Skin epidermis (tissue), 12 donors: ENCODE measurements around the gene GLA.

Experiments used
- H3K27ac ChIP-seq, 21 experiments: fragments of 200-600 bp; sonication (generic) in 11 of 21; one replicate each; pipeline ENCODE4 v1.5.0; 2020; ENCODE audit warnings: mild to moderate bottlenecking in 3 of 21, inconsistent platforms in 2 of 21, moderate library complexity in 2 of 21
- H3K4me3 ChIP-seq, 7 experiments: fragments of 200-600 bp; sonication (generic) in 2 of 7; one replicate each; pipeline ENCODE4 v1.5.0; 2020; ENCODE audit warnings: inconsistent platforms in 2 of 7, mild to moderate bottlenecking in 2 of 7, moderate library complexity in 1 of 7

GLA gene

GRCh38 chrX:101399825-101400224 lies 7.9 kb downstream of the GLA start:
- no peak overlapping the region for H3K4me3 ChIP-seq
- H3K27ac ChIP-seq, result no peak overlapping the region

- Histone ChIP-seq H3K27ac (no peak overlapping the region), H3K4me3 (no peak overlapping the region)
These were observed 9.0 kb downstream of the GLA start for GRCh38 chrX:101398694-101399093.

- no peak overlapping the region for H3K27ac ChIP-seq
- H3K4me3 ChIP-seq, result no peak overlapping the region
These were observed 9.9 kb downstream of the GLA start for GRCh38 chrX:101397779-101398178.

DNA sequence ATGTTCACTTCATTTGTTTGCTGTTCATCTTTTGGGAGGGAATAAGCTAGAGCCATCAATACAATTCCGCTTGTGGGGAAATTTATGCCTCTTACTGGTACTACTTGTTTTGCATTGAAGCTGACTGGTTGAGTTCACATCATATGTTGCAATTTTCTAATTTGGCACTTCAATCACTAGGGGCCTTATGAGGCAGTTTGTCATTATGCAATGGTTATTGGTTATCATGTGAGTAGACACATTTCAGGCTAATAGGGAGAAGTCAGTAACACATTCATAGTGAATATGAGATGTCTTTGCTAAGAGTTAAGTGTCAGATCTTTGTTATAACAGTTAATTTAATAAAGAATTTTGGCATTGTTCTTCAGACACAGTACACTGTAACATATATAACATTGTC lies 11.9 kb downstream of the GLA start:
- no peak overlapping the region for H3K4me3 ChIP-seq
- no peak overlapping the region for H3K27ac ChIP-seq

DNA sequence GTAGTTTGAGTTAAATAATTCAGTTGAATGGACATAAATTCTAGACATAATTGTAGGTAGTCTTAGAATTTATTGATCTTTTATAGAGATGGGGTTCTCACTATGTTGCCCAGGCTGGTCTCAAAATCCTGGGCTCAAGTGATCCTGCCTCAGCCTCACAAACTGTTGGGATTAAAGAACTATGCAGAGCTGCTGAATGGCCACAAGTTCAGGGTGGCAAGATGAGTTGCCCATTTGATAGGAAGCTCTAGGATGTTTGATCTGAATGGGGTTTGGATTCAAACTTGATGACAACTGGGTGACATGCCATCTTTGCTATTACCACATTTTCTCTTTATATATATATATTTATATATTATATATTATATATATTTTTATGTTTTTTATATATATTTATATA lies 13.4 kb downstream of the GLA start:
- no peak overlapping the region for H3K4me3 ChIP-seq
- H3K27ac ChIP-seq, result no peak overlapping the region

DNA sequence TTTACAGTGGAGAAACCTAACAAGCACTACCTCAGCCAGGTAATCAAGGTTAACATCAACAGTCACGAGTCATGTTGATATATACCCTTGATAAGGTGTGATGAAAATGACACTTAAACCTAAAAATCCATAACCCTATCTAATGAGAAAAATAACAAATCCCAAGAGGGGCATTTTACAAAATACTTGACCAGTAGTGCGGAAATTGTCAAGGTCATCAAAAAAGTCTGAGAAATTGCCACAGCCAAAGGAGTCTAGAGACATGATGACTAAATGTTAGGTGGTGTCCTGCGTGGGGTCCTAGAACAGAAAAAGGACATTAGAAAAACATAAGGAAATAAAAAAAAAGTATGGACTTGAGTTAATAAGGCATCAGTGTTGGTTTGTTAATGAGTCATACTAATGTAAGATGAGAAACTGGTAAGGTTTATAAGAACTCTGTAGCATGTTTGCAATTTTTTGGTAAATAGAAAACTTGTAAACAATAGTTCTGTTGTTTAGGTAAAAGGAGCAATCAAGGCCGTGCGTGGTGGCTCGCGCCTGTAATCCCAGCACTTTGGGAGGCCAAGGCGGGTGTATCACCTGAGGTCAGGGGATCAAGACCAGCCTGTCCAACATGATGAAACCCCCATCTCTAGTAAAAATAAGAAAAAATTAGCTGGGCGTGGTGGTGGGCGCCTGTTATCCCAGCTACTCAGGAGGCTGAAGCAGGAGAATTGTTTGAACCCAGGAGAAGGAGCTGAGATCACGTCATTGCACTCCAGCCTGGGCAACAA lies 14.0 kb downstream of the GLA start:
- no peak overlapping the region for H3K4me3 ChIP-seq

GRCh38 chrX:101391831-101392230 lies 15.9 kb downstream of the GLA start:
- Histone ChIP-seq H3K27ac (peak overlapping the region in 14 of 21 experiments; percentile 35 to 89 (median 78)), H3K4me3 (peak overlapping the region; percentile 37 to 54 (median 48))

More for the DNA sequence above, 14.0 kb downstream of the GLA start:
- H3K27ac ChIP-seq, result no peak overlapping the region

DNA sequence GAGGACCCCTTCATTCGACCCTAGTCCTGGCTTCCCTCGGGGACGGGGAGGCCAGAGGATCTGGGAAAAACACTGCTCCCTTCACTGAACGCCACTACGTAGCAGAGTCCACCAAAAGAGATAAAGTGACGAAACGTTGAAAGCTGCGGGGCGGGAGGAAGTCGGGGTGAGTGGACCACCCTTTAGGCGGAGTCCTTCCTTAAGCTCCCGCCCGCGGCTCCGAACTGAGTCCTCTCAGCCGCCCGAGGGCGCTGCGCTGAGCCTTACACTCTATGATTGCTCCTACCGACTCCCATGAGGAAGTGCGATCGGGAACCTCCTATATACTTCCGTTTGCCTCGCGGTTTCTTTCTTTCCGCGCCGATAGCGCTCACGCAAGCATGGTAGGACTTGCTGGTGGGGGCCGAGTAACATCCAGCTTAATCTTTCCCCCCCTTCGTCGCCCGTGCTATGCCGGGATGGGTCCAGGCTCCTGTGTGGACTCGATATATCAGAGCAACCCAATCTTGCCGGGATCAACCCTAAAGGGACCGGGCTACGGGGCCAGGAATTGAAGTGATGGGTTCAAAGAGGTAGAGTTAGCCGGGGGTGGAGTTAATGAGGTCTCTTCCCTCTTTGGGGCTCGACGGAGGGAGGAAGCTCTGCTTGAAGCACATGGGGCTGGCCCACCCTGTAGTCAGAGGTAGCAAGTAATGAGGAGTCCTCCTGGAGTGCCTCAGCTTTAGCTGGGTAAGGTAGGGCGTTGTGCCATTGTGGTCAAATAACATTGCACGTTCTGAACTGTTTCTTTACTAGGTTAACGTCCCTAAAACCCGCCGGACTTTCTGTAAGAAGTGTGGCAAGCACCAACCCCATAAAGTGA lies 16.8 kb downstream of the GLA start, which contains the start of gene RPL36A:
TSS of gene RPL36A (plus strand) at position 348 of the 862 bp plus-strand sequence. CDS start at position 381, 33 bp downstream.
- Histone ChIP-seq H3K4me3 (peak within 1 kb of the TSS; percentile 37 to 54 (median 48)), H3K27ac (peak within 1 kb of the TSS; percentile 32 to 89 (median 78))

- no peak overlapping the region for H3K4me3 ChIP-seq
- no peak overlapping the region for H3K27ac ChIP-seq
These were observed 19.1 kb downstream of the GLA start for GRCh38 chrX:101388604-101389003.

GRCh38 chrX:101386542-101386885 lies 21.2 kb downstream of the GLA start:
- H3K4me3 ChIP-seq, result no peak overlapping the region
- peak overlapping the region in 2 of 21 experiments; percentile 47 to 49 for H3K27ac ChIP-seq

GRCh38 chrX:101385795-101386541 lies 21.8 kb downstream of the GLA start, which contains the start of gene BTK:
Gene BTK (minus strand): TSS chrX:101386191. CDS start chrX:101375284, 10,907 bp downstream.
- Histone ChIP-seq H3K4me3 (peak within 1 kb of the TSS in 1 of 7 experiments; percentile 9), H3K27ac (peak within 1 kb of the TSS in 9 of 21 experiments; percentile 17 to 67 (median 43))

- no peak overlapping the region for H3K4me3 ChIP-seq
- H3K27ac ChIP-seq, result peak overlapping the region in 8 of 21 experiments; percentile 29 to 67 (median 43)
These were observed 22.6 kb downstream of the GLA start for GRCh38 chrX:101385026-101385684.

DNA sequence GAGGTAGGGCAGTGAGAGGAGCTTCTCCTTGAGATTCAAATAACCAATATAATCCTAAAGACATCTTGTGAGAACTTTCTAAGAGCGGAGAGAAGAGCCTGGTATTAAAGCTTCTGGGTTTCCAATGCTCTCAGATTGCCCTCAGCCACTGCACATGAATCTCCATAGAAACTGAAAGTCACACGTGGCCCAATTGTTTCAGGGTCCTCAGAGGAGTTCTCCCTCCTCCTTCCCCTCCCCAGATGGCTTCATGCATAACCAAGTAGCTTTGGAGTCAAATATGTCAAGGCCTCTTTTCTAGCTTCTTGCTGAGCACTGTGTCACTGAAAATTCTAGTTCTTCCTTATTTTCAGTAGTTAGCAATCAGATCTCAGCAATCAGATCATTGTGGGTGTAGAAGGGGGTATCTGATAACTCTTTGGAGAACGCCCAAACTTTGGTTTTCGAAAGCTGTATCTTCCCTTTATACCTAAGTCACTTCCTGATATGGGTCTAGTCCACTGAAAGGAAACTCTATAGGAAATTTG lies 24.0 kb downstream of the GLA start:
- Histone ChIP-seq H3K4me3 (no peak overlapping the region), H3K27ac (no peak overlapping the region)

GRCh38 chrX:101377547-101377946 lies 30.2 kb downstream of the GLA start:
- Histone ChIP-seq H3K27ac (no peak overlapping the region), H3K4me3 (no peak overlapping the region)

GRCh38 chrX:101370888-101371504 lies 36.7 kb downstream of the GLA start:
- Histone ChIP-seq H3K4me3 (no peak overlapping the region), H3K27ac (no peak overlapping the region)

DNA sequence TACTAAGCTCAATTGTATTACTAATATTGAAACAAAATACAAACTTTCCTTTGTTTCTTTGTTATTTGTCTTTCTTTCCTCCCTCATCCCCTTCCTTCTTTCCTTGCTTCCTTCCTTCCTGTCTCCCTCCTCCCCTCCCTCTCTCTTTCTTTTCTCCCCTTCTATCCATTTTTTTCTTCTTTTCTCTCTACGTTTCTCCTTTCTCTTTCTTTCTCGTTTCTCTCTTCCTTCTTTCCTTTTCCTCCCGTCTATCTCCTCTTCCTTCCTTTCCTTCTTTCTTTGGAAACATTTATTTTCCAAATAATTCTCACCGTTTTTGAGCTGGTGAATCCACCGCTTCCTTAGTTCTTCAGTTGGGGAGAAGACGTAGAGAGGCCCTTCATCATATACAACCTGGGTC lies 38.0 kb downstream of the GLA start:
- no peak overlapping the region for H3K27ac ChIP-seq
- H3K4me3 ChIP-seq, result no peak overlapping the region

DNA sequence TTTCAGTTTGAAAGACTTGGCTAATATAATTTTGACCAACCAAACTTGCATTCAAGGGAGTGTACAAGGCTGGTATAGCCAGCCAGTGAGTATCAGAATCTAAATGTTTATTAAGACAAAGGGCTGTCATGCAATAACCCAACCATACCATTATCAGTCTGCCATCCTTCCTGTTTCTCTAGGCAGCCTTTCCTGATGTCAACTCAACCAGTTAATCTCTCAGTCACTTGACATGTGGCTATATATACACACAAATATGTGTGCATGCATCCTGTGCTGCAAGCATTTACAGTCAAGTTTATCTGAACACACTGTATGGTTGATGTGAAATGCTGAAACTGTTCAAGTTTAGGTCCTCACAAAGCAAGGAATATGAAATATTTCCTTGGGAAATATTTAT lies 38.9 kb downstream of the GLA start:
- H3K4me3 ChIP-seq, result no peak overlapping the region
- H3K27ac ChIP-seq, result no peak overlapping the region

- no peak overlapping the region for H3K4me3 ChIP-seq
These were observed 42.4 kb downstream of the GLA start for GRCh38 chrX:101365301-101365795.

GRCh38 chrX:101362757-101363156 lies 45.0 kb downstream of the GLA start:
- no peak overlapping the region for H3K4me3 ChIP-seq
- H3K27ac ChIP-seq, result no peak overlapping the region

More at GRCh38 chrX:101365301-101365795, 42.4 kb downstream of the GLA start:
- H3K27ac ChIP-seq, result no peak overlapping the region
